Vagina (tissue), 2 donors: ENCODE results near the gene DNTTIP2. TPM values are rescaled to one million over a fixed set of nuclear protein-coding genes. Genes with fewer than 3 reads are reported as not detected.

Experiments
- DNase-seq, 2 donors: peaks; one replicate each; pipeline ENCODE4 v3.0.0-alpha.2; 2017; ENCODE audit errors: extremely low spot score in 2 of 2
- H3K27ac ChIP-seq: fragments of 200-600 bp; sonication (generic); one replicate; pipeline ENCODE4 v1.5.1; 2019
- H3K27me3 ChIP-seq: fragments of 200-600 bp; sonication (generic); one replicate; pipeline ENCODE4 v1.5.1; 2019
- H3K36me3 ChIP-seq, 2 donors: fragments of 200-600 bp; sonication (generic); one replicate each; pipeline ENCODE4 v1.5.1; 2017 to 2019
- H3K4me1 ChIP-seq: fragments of 200-600 bp; sonication (generic); one replicate; pipeline ENCODE4 v1.5.1; 2019
- H3K4me3 ChIP-seq, 2 donors: fragments of 200-600 bp; sonication (generic); 1 replicate in 1 of 2; 2 replicates in 1 of 2; pipeline ENCODE4 v1.5.1; 2016 to 2019
- H3K9me3 ChIP-seq: fragments of 200-600 bp; sonication (generic); one replicate; pipeline ENCODE4 v1.5.1; 2019
- CTCF ChIP-seq, 3 experiments: fragments of 450-650 bp in 2 of 3; fragments of 200-600 bp in 1 of 3; sonication (generic) in 1 of 3; IDR thresholded peaks; one replicate each; pipeline ENCODE4 v1.5.1; 2017 to 2019; ENCODE audit warnings: antibody characterized with exemption in 3 of 3, mild to moderate bottlenecking in 2 of 3, moderate library complexity in 2 of 3
- POLR2A ChIP-seq, 2 donors: fragments of 450-650 bp; IDR thresholded peaks; one replicate each; pipeline ENCODE4 v1.6.1; 2017; ENCODE audit warnings: antibody characterized with exemption in 2 of 2, mild to moderate bottlenecking in 2 of 2, moderate library complexity in 2 of 2
- POLR2AphosphoS5 ChIP-seq, 2 donors: sonication (generic); formaldehyde crosslinking; IDR thresholded peaks; one replicate each; pipeline ENCODE4 v1.9.0; 2017; ENCODE audit warnings: antibody characterized with exemption in 2 of 2, mild to moderate bottlenecking in 2 of 2, low read depth in 1 of 2; ENCODE audit not compliant: insufficient read depth in 1 of 2
- intact Hi-C: fragments of 100-400 bp; cut with DNase I; formaldehyde crosslinking; loops from one replicate; pipeline ENCODE4 v1.15.1; 2023
- total RNA-seq: library from RNA; depleted of rRNA; stranded (reverse); fragments of >200 nt; gene quantifications from one replicate; pipeline ENCODE4 v1.2.3, GENCODE V29; 2016

Gene DNTTIP2
- total RNA-seq, 1 donor from 2014 or later, result 23.6 TPM

GRCh38 chr1:93829061-93829460, 49.9 kb downstream of the DNTTIP2 start:
- H3K27me3 ChIP-seq, result no peaks in the 10 kb centered on the region
- TF ChIP-seq POLR2A (IDR thresholded peaks at IDR 0.05) (no peak), POLR2AphosphoS5 (IDR thresholded peaks at IDR 0.05; ENCODE audit: insufficient read depth in 1 of 2, low read depth in 1 of 2) (no peak), CTCF (IDR thresholded peaks at IDR 0.05) (no peak)
- intact Hi-C loops, result no loop called here
- no peak for DNase-seq
- no peaks in the 10 kb centered on the region for H3K36me3 ChIP-seq
- H3K9me3 ChIP-seq, result no peaks in the 10 kb centered on the region
- H3K4me1 ChIP-seq, result no peaks in the 10 kb centered on the region
- no peak overlapping the region for H3K27ac ChIP-seq
- H3K4me3 ChIP-seq, result no peak overlapping the region

GRCh38 chr1:93828367-93828755, 50.6 kb downstream of the DNTTIP2 start:
- TF ChIP-seq CTCF (IDR thresholded peaks at IDR 0.05), result no peak
- no peak for TF ChIP-seq POLR2A (IDR thresholded peaks at IDR 0.05)
- TF ChIP-seq POLR2AphosphoS5 (IDR thresholded peaks at IDR 0.05; ENCODE audit: insufficient read depth in 1 of 2, low read depth in 1 of 2), result no peak
- intact Hi-C loops, result no loop called here
- Histone ChIP-seq H3K9me3 (no peaks in the 10 kb centered on the region), H3K27ac (no peak overlapping the region), H3K27me3 (no peaks in the 10 kb centered on the region), H3K4me3 (no peak overlapping the region), H3K4me1 (no peaks in the 10 kb centered on the region), H3K36me3 (no peaks in the 10 kb centered on the region)
- DNase-seq, result no peak

GRCh38 chr1:93827633-93828366, 51.2 kb downstream of the DNTTIP2 start:
- Histone ChIP-seq H3K27me3 (no peaks in the 10 kb centered on the region), H3K9me3 (no peaks in the 10 kb centered on the region), H3K36me3 (no peaks in the 10 kb centered on the region), H3K4me3 (no peak overlapping the region), H3K4me1 (no peaks in the 10 kb centered on the region), H3K27ac (no peak overlapping the region)
- no peak for DNase-seq
- intact Hi-C loops, result no loop called here
- TF ChIP-seq POLR2A (IDR thresholded peaks at IDR 0.05) (no peak), POLR2AphosphoS5 (IDR thresholded peaks at IDR 0.05; ENCODE audit: insufficient read depth in 1 of 2, low read depth in 1 of 2) (no peak)

GRCh38 chr1:93827128-93827527, 51.9 kb downstream of the DNTTIP2 start:
- intact Hi-C loops, result no loop called here
- TF ChIP-seq POLR2A (IDR thresholded peaks at IDR 0.05) (no peak), POLR2AphosphoS5 (IDR thresholded peaks at IDR 0.05; ENCODE audit: insufficient read depth in 1 of 2, low read depth in 1 of 2) (no peak), CTCF (IDR thresholded peaks at IDR 0.05) (no peak)
- Histone ChIP-seq H3K27ac (no peak overlapping the region), H3K36me3 (no peaks in the 10 kb centered on the region), H3K4me3 (no peak overlapping the region), H3K27me3 (no peaks in the 10 kb centered on the region), H3K4me1 (no peaks in the 10 kb centered on the region), H3K9me3 (no peaks in the 10 kb centered on the region)
- no peak for DNase-seq

- no peak for TF ChIP-seq CTCF (IDR thresholded peaks at IDR 0.05)
- no peak for TF ChIP-seq POLR2A (IDR thresholded peaks at IDR 0.05)
- no peak for TF ChIP-seq POLR2AphosphoS5 (IDR thresholded peaks at IDR 0.05; ENCODE audit: insufficient read depth in 1 of 2, low read depth in 1 of 2)
- H3K27ac ChIP-seq, result no peak overlapping the region
- DNase-seq, result no peak
- H3K27me3 ChIP-seq, result no peaks in the 10 kb centered on the region
- H3K9me3 ChIP-seq, result no peaks in the 10 kb centered on the region
- intact Hi-C loops, result no loop called here
- H3K36me3 ChIP-seq, result no peaks in the 10 kb centered on the region
- no peaks in the 10 kb centered on the region for H3K4me1 ChIP-seq
- no peak overlapping the region for H3K4me3 ChIP-seq
These were observed 54.2 kb downstream of the DNTTIP2 start for GRCh38 chr1:93824834-93825233.
